Epithelial cell of proximal tubule (primary cell): Measurements from ENCODE around the gene TCF25. TPM values are rescaled to one million over a fixed set of nuclear protein-coding genes. Genes with fewer than 3 reads are reported as not detected.
"Not testable (repeated sequence)": the region's sequence is repeated elsewhere in the genome, so short reads cannot be mapped to it uniquely, and the experiment has no call there.

Source experiments
- DNase-seq: peaks from one replicate; pipeline ENCODE4 v3.0.0-alpha.2; 2011; ENCODE audit warnings: low read depth
- H3K4me3 ChIP-seq: 2 replicates; pipeline ENCODE4 v1.5.1; 2011; ENCODE audit warnings: low read depth, mild to moderate bottlenecking, low read length
- total RNA-seq: library from RNA; depleted of rRNA; stranded (reverse); fragments of >200 nt; gene quantifications from 2 replicates; pipeline ENCODE4 v1.2.3, GENCODE V29; 2015
- TF ChIP-seq, protein P1 (sequence below): conservative IDR thresholded peaks from 2 replicates; pipeline ENCODE4 v1.5.1; 2012; ENCODE audit warnings: low read depth, mild to moderate bottlenecking, low read length

Gene TCF25
- total RNA-seq, 1 donor from 2014 or later = 192 TPM

DNA sequence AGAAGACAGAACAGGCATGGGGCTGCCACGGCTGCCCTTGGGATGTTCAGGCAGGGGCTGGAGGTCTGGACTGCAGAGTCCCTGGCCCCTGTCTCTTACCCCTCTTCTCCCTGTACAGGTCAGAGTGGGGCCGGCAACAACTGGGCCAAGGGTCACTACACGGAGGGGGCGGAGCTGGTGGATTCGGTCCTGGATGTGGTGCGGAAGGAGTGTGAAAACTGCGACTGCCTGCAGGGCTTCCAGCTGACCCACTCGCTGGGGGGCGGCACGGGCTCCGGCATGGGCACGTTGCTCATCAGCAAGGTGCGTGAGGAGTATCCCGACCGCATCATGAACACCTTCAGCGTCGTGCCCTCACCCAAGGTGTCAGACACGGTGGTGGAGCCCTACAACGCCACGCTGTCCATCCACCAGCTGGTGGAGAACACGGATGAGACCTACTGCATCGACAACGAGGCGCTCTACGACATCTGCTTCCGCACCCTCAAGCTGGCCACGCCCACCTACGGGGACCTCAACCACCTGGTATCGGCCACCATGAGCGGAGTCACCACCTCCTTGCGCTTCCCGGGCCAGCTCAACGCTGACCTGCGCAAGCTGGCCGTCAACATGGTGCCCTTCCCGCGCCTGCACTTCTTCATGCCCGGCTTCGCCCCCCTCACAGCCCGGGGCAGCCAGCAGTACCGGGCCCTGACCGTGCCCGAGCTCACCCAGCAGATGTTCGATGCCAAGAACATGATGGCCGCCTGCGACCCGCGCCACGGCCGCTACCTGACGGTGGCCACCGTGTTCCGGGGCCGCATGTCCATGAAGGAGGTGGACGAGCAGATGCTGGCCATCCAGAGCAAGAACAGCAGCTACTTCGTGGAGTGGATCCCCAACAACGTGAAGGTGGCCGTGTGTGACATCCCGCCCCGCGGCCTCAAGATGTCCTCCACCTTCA, 61.5 kb downstream of the TCF25 start:
- no peak for DNase-seq
- TF ChIP-seq, protein P1, sequence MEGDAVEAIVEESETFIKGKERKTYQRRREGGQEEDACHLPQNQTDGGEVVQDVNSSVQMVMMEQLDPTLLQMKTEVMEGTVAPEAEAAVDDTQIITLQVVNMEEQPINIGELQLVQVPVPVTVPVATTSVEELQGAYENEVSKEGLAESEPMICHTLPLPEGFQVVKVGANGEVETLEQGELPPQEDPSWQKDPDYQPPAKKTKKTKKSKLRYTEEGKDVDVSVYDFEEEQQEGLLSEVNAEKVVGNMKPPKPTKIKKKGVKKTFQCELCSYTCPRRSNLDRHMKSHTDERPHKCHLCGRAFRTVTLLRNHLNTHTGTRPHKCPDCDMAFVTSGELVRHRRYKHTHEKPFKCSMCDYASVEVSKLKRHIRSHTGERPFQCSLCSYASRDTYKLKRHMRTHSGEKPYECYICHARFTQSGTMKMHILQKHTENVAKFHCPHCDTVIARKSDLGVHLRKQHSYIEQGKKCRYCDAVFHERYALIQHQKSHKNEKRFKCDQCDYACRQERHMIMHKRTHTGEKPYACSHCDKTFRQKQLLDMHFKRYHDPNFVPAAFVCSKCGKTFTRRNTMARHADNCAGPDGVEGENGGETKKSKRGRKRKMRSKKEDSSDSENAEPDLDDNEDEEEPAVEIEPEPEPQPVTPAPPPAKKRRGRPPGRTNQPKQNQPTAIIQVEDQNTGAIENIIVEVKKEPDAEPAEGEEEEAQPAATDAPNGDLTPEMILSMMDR = no peak
- H3K4me3 ChIP-seq = no peak overlapping the region

DNA sequence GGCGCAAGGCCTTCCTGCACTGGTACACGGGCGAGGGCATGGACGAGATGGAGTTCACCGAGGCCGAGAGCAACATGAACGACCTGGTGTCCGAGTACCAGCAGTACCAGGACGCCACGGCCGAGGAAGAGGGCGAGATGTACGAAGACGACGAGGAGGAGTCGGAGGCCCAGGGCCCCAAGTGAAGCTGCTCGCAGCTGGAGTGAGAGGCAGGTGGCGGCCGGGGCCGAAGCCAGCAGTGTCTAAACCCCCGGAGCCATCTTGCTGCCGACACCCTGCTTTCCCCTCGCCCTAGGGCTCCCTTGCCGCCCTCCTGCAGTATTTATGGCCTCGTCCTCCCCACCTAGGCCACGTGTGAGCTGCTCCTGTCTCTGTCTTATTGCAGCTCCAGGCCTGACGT, 62.2 kb downstream of the TCF25 start:
- DNase-seq, H3K4me3 ChIP-seq: not testable (repeated sequence)

DNA sequence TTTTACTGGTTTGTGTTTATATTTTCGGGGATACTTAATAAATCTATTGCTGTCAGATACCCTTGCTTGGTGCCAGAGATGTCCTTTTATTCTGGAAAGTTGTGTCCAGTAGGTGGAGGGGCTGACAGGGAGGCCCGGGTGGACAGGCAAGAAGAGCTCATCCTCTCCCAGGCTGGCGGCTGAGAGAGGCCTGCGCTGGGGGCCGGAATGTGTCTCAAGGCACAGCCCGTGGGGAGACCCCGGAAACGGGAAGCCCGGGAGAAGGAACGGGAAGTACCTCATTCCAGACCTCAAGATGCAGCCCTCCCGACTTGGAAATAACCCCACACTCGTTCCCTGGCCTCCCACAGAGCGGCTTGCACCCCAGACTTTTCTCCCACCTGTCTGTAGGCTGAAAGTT, 62.6 kb downstream of the TCF25 start:
- H3K4me3 ChIP-seq = no peak overlapping the region
- TF ChIP-seq, protein P1 = no peak
- DNase-seq = no peak

DNA sequence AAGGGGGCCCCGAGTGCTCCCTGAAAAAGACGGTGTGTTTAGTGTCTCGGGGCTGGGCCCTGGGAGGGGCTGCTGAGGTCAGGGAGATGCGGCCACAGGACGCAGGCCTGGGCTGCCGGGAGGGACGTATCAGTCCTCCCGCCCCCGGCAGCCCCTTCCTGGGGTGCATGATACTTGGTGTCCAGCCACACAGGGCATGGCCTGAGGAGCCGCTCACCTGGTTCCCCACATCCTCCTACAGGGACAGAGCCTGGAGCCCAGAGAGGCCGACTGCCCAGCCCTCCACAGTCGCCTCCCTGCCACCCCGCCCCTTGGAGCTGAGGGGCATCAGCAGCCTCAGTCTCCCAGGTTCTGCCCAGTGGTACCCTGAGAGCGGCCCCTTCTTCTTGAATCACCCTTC, 63.1 kb downstream of the TCF25 start:
- no peak overlapping the region for H3K4me3 ChIP-seq
- no peak for DNase-seq
- TF ChIP-seq, protein P1 = no peak

DNA sequence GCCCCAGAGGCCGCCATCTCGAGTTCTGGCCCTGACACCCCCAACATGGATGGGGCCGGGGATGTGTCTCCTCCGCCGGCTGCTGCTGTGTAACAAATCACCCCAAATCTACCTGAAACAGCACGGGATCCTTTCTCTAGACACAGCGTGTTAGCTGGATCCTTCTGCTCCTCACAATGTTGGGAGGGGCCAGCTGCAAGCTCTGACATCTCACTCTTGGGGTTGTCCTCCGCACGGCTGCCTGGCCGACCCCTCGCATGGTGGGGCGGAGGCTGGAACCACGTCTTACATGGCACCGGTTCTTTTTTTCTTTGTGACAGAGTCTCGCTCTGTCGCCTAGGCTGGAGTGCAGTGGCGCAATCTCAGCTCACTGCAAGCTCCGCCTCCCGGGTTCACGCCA, 63.6 kb downstream of the TCF25 start:
- H3K4me3 ChIP-seq = no peak overlapping the region
- TF ChIP-seq, protein P1 = no peak
- DNase-seq = no peak

DNA sequence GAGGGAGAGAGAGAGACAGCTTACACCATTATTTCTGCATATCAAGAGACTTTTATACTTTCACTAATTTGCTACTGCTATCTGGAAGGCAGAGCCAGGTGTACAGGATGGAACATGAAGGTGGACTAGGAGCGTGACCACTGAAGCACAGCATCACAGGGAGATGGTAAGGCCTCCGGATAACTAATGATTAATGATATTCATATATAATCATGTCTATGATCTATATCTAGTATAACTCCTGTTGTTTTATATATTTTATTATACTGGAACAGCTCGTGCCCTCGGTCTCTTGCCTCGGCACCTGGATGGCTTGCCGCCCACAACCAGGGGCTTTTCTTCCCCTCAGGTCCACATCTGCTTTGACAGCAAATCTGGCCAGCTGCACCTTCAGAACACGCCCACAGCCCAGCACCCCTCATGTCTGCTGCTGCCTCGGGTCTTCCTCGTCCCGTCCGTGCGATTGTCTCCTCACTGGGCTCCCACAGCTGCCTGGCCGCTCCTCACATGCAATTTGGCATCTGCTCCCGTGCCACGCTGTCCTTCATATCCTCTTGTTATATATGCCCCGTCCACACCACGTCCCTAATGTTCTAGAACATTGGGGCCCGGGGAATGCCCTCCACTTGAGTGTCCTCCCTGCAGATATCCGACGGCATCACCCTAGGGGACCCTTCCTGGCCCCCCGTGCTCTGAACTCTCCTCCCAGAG, 64.9 kb downstream of the TCF25 start:
- TF ChIP-seq, protein P1 = no peak
- H3K4me3 ChIP-seq = no peak overlapping the region
- no peak for DNase-seq

DNA sequence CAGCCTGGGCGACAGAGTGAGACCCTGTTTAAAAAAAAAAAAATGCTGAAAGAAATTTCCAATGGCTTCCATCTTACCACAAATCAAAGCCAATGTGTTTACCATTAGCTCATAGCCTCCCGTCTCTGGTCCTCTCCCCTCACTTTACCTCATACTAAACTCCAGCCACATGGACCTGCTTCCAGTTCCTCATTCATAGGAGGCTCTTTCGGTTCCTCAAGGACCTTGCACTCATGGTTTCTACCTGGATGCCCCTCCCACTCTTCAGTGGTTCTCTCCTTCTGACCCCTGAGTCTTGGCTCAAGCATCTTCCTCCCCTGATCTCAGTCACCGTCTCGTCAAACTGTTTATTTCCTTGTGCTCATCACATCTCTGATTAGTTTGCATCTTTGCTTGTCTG, 71.4 kb downstream of the TCF25 start:
- TF ChIP-seq, protein P1 = no peak
- DNase-seq = no peak

More for the DNA sequence above, 71.4 kb downstream of the TCF25 start:
- H3K4me3 ChIP-seq = no peak overlapping the region
